ENCODE measurements around the gene NRTN. TPM values are rescaled to one million over a fixed set of nuclear protein-coding genes. Genes with fewer than 3 reads are reported as not detected.

The NRTN gene
- total and polyA plus RNA-seq, 2 of the 13 experiments (the other 11 are each of a cell fraction or from before 2014, with no cell fraction given), result 4.1 to 5.3 TPM

GRCh38 chr19:5805462-5806132 is 730 bp downstream of the NRTN start (continued):
- no peak for TF ChIP-seq RERE (CRISPR knock-in tag; IDR thresholded peaks at IDR 0.05; ENCODE audit: low read depth)
- TF ChIP-seq ZNF598 (CRISPR knock-in tag; IDR thresholded peaks at IDR 0.05; ENCODE audit: borderline replicate concordance), result 0 out of 2 replicates have a peak, but pooled peaks have one; percentile 50
- TF ChIP-seq ZNF747 (CRISPR knock-in tag; IDR thresholded peaks at IDR 0.05; ENCODE audit: borderline replicate concordance), result peak; percentile 81
- 0 out of 2 replicates have a peak, but pooled peaks have one; percentile 61 for TF ChIP-seq MIXL1 (CRISPR knock-in tag; IDR thresholded peaks at IDR 0.05)
- no peak for TF ChIP-seq ATF6 (CRISPR knock-in tag; conservative IDR thresholded peaks at IDR 0.05)
- peak; percentile 77 for TF ChIP-seq STAG1 (CRISPR knock-in tag; IDR thresholded peaks at IDR 0.05)
- peak; percentile 67; the same call in 1 of the 2 replicates for TF ChIP-seq KDM4B (CRISPR knock-in tag; IDR thresholded peaks at IDR 0.05)
- TF ChIP-seq MTA1 (CRISPR knock-in tag; IDR thresholded peaks at IDR 0.05; ENCODE audit: borderline replicate concordance), result no peak
- TF ChIP-seq RFX3 (CRISPR knock-in tag; IDR thresholded peaks at IDR 0.05), result no peak
- TF ChIP-seq ZC3H13 (CRISPR knock-in tag; IDR thresholded peaks at IDR 0.05), result no peak
- no peak for TF ChIP-seq RELA (CRISPR knock-in tag; IDR thresholded peaks at IDR 0.05)
- TF ChIP-seq ZNF737 (CRISPR knock-in tag; IDR thresholded peaks at IDR 0.05; ENCODE audit: borderline replicate concordance), result no peak
- no peak for TF ChIP-seq ZFAT (CRISPR knock-in tag; conservative IDR thresholded peaks at IDR 0.05)
- TF ChIP-seq ZSCAN5A (CRISPR knock-in tag; IDR thresholded peaks at IDR 0.05; ENCODE audit: borderline replicate concordance), result no peak
- no peak for TF ChIP-seq EED (CRISPR knock-in tag; IDR thresholded peaks at IDR 0.05)
- no peak for TF ChIP-seq IKZF1 (IDR thresholded peaks at IDR 0.05)
- no peak for TF ChIP-seq KMT2B (CRISPR knock-in tag; IDR thresholded peaks at IDR 0.05)
- TF ChIP-seq MTA3 (CRISPR knock-in tag; IDR thresholded peaks at IDR 0.05), result no peak
- peak; percentile 34 for TF ChIP-seq PRPF4 (IDR thresholded peaks at IDR 0.05; ENCODE audit: low read depth, low read length, poor library complexity, severe bottlenecking)
- no peak for TF ChIP-seq ZFP82 (CRISPR knock-in tag; IDR thresholded peaks at IDR 0.05; ENCODE audit: borderline replicate concordance)
- peak; percentile 96 for TF ChIP-seq CTCF (CRISPR knock-in tag; IDR thresholded peaks at IDR 0.05)
